Glomerular endothelial cell (primary cell): ENCODE results near the gene PLCL1. TPM values are rescaled to one million over a fixed set of nuclear protein-coding genes. Genes with fewer than 3 reads are reported as not detected.

Experiments used
- DNase-seq: peaks from one replicate; pipeline ENCODE4 v3.0.0-alpha.2; 2011; ENCODE audit warnings: low read depth, low spot score; ENCODE audit errors: extremely low read depth
- total RNA-seq: library from RNA; depleted of rRNA; stranded (reverse); fragments of >200 nt; gene quantifications from 2 replicates; pipeline ENCODE4 v1.2.3, GENCODE V29; 2015

The PLCL1 gene
- total RNA-seq, 1 donor from 2014 or later = 5.3 TPM

- no peak for DNase-seq
These were observed 116.3 kb downstream of the PLCL1 start for GRCh38 chr2:197920592-197921201.

DNA sequence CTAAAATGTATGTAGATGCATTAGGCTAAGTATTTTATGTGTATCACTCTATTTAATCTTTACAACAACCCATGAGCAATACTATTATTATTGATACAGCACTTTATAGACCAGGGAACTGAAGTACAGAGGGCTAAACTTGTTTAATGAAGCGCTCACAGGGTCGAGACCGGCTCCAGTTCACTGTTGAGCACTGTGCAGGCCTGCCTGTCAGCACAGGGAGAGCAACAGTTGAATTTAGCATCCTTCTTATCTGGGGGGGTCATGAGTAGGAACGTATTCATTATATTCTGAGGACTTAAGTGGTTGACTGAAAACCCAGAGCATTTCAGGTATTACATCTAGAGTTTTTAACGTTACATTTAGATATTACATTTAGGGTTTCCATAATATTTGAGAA lies 120.1 kb downstream of the PLCL1 start:
- no peak for DNase-seq

DNA sequence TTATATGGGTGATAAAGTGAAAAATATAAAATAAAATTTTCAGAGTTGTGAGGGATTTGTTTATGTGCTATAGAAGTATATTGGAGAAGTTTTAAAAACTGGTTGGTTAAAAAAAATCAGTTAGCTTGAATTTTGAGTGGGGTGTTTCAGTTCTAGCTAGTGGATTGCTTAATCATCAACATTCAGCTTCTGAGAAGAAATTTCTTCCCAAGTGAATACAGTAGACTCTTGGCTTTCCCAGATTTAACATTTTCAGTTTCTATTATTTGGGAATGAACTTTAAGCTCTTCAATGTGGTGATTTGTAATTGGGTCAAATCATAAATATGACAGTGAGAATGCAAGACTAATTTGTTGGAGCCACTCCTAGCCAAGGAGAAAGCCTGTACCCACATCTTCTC lies 120.8 kb downstream of the PLCL1 start:
- no peak for DNase-seq

- no peak for DNase-seq
These were observed 121.6 kb downstream of the PLCL1 start for GRCh38 chr2:197925976-197926375.

GRCh38 chr2:197926673-197927072 lies 122.3 kb downstream of the PLCL1 start:
- DNase-seq = no peak

DNA sequence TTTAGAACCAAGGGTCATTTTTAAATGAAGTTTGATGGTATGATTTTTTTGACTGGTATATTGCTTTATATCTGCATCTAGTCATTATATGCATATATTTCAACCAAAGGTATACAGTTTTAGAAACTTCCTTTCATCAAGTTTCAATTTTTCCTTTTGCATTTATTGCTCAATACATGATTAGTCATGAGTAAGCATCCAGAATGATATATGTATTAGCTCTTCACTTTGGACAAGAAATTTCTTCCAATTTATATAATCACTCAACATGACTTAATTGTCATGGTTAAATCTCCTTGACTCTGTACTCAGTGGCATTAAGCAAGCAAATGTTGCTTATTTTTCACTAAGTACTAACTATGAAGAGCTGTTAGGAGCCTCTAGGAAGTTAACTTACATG lies 123.6 kb downstream of the PLCL1 start:
- DNase-seq = no peak

DNA sequence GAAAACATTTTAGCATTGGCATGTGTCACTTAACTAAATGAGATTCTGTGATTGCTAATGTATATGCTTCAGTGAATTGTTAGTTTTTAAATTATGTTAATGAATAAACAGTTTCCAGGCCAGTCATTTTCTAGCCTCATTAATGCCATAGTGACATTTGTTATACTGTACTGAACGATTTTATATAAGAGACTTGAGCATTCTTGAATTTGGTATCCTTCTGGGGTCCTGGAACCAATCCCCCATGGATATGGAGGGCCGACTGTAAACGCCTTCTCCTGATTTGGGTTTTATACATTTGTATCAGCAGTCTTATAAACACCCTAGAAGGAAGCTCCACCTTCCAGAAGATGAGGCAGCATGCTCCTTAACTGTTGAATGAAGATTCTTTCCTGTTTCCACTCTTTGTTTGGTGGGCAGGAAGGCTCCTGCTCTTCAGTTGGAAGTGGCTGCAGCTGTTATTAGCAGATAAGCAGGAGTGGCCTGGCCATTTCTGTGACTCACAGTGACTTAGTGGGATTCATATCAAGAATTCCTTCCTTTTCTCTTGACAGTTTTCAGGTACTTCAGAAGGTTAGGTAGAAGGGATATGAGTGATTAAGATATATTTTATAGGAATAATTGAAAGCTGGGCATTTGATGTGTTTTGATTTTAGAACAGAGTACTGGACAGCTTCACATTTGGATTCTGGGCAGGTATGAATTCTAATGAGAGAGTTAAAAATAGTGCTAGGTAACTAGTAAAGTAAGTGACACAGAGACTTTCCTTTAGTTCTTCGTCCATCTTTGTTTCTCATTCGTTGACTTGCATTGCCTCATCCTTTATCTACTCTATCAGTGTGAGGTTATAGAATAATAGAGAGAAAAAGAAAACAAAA lies 124.9 kb downstream of the PLCL1 start:
- DNase-seq = peak; percentile 74

DNA sequence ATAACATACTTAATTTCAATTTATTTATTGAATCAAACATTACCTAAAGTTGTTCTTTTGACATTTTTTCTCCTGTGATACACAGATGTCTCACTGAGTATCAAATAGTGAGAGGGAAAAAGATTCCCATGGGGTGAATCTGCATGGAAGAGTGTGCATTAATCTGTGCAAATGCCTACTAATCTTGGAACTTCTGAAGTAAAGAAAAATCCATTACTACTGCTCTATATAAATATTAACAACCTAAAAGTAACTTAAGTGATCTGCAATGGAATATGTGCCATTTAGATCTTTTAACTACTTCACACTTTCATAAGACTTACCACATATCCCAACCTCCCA lies 125.5 kb downstream of the PLCL1 start:
- DNase-seq = no peak

DNA sequence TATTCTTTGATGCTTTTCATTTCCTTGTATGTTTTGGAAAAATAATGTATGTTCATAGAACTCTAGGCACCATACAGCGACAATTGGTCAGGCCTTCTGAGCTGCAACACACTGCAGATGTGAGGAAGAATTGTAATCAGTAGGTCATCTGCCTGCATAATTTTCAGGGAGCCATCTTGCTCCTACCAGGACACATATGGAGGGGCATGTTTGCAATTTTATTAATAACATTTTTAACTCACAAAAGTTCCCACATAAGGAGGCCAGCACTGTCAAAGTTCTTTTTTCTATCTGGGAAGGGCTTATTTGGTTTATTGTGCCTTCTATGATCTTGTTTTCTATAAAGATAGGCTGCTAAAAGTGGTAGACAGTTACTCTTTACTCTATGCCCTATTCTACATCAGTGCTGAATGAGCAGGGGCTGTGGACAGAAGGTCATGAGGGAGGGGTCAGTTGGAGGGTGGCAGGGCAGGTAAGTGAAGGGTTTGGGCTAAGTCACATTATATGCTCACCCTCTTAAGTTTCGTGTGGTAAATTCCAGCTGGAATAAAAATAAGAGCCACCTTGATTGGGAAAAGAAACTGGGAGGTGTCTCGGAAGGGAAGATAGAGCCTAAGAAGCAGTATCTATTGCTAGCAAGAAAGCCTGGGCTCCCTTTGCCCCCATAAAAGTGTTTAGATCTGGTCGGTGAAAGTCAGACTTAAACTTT lies 126.3 kb downstream of the PLCL1 start:
- no peak for DNase-seq

GRCh38 chr2:197931661-197932312 lies 127.4 kb downstream of the PLCL1 start:
- no peak for DNase-seq

DNA sequence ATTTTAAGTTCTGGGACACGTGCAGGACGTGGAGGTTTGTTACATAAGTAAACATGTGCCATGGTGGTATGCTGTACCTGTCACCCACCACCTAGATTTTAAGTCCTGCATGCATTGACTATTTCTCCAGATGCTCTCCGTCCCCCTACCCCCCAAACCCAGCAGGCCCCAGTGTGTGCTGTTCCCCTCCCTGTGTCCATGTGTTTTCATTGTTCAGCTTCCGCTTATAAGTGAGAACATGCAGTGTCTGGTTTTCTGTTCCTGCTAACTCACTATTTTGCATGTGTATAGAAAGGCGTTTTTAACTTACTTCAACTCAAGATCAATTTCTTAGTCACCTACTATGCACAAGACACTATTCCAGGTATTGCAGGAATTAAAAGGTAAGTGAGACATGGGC lies 128.0 kb downstream of the PLCL1 start:
- no peak for DNase-seq

- DNase-seq = no peak
These were observed 130.0 kb downstream of the PLCL1 start for GRCh38 chr2:197934261-197934933.

DNA sequence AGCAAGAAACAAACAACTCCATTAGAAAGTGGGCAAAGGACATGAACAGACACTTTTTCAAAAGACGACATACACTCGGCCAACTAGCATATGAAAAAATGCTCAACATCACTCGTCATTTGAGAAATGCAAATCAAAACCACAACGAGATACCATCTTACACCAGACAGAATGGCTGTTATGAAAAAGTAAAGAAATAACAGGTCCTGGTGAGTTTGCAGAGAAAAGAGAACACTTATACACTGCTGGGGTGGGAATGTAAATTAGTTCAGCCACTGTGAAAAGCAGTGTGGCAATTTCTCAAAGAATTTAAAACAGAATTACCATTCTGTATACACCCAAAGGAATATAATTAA lies 130.5 kb downstream of the PLCL1 start:
- no peak for DNase-seq

- no peak for DNase-seq
These were observed 133.4 kb downstream of the PLCL1 start for GRCh38 chr2:197937814-197938213.

- DNase-seq = no peak
These were observed 134.2 kb downstream of the PLCL1 start for GRCh38 chr2:197938555-197938954.

- no peak for DNase-seq
These were observed 135.4 kb downstream of the PLCL1 start for GRCh38 chr2:197939787-197940186.

DNA sequence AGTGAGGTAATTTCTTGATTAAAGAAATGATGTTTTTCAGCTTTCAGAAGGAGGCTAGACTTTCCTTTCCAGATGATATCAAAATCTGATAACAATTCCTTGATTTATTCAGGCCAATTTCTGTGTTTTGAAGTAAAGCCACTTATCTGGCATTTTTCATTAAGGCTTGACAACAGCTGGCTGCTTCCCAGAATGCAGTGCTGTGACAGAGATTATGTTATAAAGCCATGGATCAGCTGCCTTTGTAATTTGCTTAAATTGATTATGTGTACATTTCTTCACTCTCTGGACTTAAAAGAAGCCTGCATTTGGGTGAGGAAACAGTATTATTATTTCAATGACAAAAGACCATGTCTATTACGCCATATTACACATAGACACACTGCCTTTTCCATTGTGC lies 136.0 kb downstream of the PLCL1 start:
- DNase-seq = no peak

DNA sequence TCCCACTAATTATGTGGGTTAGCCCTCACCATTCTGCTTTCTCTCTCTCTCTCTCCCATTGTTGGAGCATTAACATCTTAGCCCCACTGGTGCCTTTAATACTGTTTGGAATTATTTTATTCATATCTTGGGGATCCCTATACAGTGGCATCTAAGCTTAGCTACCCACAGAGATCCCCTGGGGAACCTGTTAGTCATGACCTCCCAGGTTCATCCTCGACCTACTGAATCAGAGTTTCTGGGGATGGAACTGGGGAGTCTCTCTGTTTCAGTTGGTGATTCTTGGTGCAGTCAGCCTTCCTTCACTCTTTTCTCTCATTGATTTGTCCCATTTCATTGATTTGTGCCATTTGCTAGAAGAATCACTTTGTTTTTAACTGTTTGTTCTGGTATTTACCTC lies 137.3 kb downstream of the PLCL1 start:
- DNase-seq = no peak

DNA sequence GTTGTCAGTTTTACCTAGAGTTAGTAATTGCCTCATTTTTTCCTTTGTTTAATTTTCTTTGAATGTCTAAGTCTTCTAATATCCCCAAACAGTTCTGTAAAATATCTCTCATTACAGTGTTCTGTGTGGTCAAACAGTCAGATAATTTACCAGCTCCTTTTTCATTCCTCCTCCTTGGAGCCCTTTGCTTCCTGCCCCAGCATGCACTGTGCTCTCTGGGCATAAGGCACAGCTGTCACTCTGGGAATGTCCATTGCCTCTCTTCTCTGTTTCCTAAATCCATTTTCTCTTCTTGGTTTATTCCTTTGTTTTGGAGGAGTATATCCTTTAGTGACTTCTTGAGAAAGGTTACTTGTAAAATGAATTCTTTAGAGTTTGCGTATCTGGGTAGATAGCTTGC lies 139.3 kb downstream of the PLCL1 start:
- DNase-seq = no peak

- no peak for DNase-seq
These were observed 140.2 kb downstream of the PLCL1 start for GRCh38 chr2:197944416-197945096.
